ENCODE measurements around the gene FGR.

GRCh38 chr1:27684176-27684575, 49.2 kb upstream of the FGR start:
- TF ChIP-seq CTCF (IDR thresholded peaks at IDR 0.05) (no peak), EZH2 (IDR thresholded peaks at IDR 0.05; ENCODE audit: borderline replicate concordance, insufficient read depth, low read depth, low read length, poor library complexity, severe bottlenecking) (no peak)
